ENCODE data around the gene ZNF385B.

Gene ZNF385B

DNA sequence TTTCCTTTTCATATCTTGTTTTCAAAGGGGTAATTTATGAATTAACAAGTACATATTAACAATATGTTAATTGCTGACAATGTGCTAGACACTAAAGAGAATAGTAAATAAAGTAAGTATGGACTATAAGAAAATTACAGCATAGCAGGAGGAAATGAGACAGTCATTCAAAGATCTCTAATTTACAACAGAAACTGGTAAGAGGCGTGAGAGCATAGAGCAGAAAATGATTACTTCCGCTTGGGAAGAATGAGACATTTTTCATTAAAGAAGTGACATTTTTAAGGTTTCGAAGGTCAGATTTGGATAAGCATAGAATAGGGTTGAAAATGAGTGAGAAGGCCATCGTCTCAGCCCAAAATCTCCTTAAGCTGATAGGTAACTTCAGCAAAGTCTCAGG is 412.4 kb downstream of the ZNF385B start:
- no peak overlapping the region for H3K4me2 ChIP-seq (ENCODE audit: low read length)
- H3K9ac ChIP-seq (ENCODE audit: low read length), result no peak overlapping the region
- no peaks in the 10 kb centered on the region for H3K9me3 ChIP-seq (ENCODE audit: low read length)
- H2AFZ ChIP-seq (ENCODE audit: low read length), result no peak overlapping the region
- H3K27me3 ChIP-seq (ENCODE audit: insufficient read depth, low read length), result no peaks in the 10 kb centered on the region
- no peak overlapping the region for H3K4me3 ChIP-seq (ENCODE audit: low read depth, low read length, poor library complexity, severe bottlenecking)
- H4K20me1 ChIP-seq (ENCODE audit: insufficient read depth, low read length), result no peaks in the 10 kb centered on the region
- H3K79me2 ChIP-seq (ENCODE audit: insufficient read depth, low read length), result no peaks in the 10 kb centered on the region
- H3F3A ChIP-seq (ENCODE audit: insufficient read depth, low read length), result no peaks in the 10 kb centered on the region
- H3K9me2 ChIP-seq (ENCODE audit: low read depth, low read length), result no peaks in the 10 kb centered on the region
- TF ChIP-seq CTCF (IDR thresholded peaks at IDR 0.05; ENCODE audit: low read length) (no peak), EZH2 (IDR thresholded peaks at IDR 0.05; ENCODE audit: borderline replicate concordance, low read length) (no peak)
- no peak overlapping the region for H3K27ac ChIP-seq (ENCODE audit: low read depth, low read length, poor library complexity, severe bottlenecking)
- no peaks in the 10 kb centered on the region for H3K36me3 ChIP-seq (ENCODE audit: insufficient read depth, low read length)
- no peaks in the 10 kb centered on the region for H3K4me1 ChIP-seq (ENCODE audit: insufficient read depth, low read length, severe bottlenecking)

GRCh38 chr2:179447839-179448447 is 413.5 kb downstream of the ZNF385B start:
- Histone ChIP-seq H3K4me3 (ENCODE audit: low read depth, low read length, poor library complexity, severe bottlenecking) (no peak overlapping the region), H3K27me3 (ENCODE audit: insufficient read depth, low read length) (no peaks in the 10 kb centered on the region), H3K9me2 (ENCODE audit: low read depth, low read length) (no peaks in the 10 kb centered on the region), H3F3A (ENCODE audit: insufficient read depth, low read length) (no peaks in the 10 kb centered on the region), H3K9ac (ENCODE audit: low read length) (no peak overlapping the region), H3K4me2 (ENCODE audit: low read length) (no peak overlapping the region), H4K20me1 (ENCODE audit: insufficient read depth, low read length) (no peaks in the 10 kb centered on the region), H3K27ac (ENCODE audit: low read depth, low read length, poor library complexity, severe bottlenecking) (no peak overlapping the region), H3K36me3 (ENCODE audit: insufficient read depth, low read length) (no peaks in the 10 kb centered on the region), H3K9me3 (ENCODE audit: low read length) (no peaks in the 10 kb centered on the region), H3K79me2 (ENCODE audit: insufficient read depth, low read length) (no peaks in the 10 kb centered on the region), H3K4me1 (ENCODE audit: insufficient read depth, low read length, severe bottlenecking) (no peaks in the 10 kb centered on the region), H2AFZ (ENCODE audit: low read length) (no peak overlapping the region)
- TF ChIP-seq EZH2 (IDR thresholded peaks at IDR 0.05; ENCODE audit: borderline replicate concordance, low read length), result no peak
- TF ChIP-seq CTCF (IDR thresholded peaks at IDR 0.05; ENCODE audit: low read length), result no peak

- H2AFZ ChIP-seq (ENCODE audit: low read length), result no peak overlapping the region
- no peaks in the 10 kb centered on the region for H4K20me1 ChIP-seq (ENCODE audit: insufficient read depth, low read length)
- no peak overlapping the region for H3K4me3 ChIP-seq (ENCODE audit: low read depth, low read length, poor library complexity, severe bottlenecking)
- no peak overlapping the region for H3K4me2 ChIP-seq (ENCODE audit: low read length)
- H3K27me3 ChIP-seq (ENCODE audit: insufficient read depth, low read length), result no peaks in the 10 kb centered on the region
- H3K79me2 ChIP-seq (ENCODE audit: insufficient read depth, low read length), result no peaks in the 10 kb centered on the region
- H3F3A ChIP-seq (ENCODE audit: insufficient read depth, low read length), result no peaks in the 10 kb centered on the region
- H3K27ac ChIP-seq (ENCODE audit: low read depth, low read length, poor library complexity, severe bottlenecking), result no peak overlapping the region
- H3K4me1 ChIP-seq (ENCODE audit: insufficient read depth, low read length, severe bottlenecking), result no peaks in the 10 kb centered on the region
- H3K9me3 ChIP-seq (ENCODE audit: low read length), result no peaks in the 10 kb centered on the region
- no peaks in the 10 kb centered on the region for H3K9me2 ChIP-seq (ENCODE audit: low read depth, low read length)
- no peaks in the 10 kb centered on the region for H3K36me3 ChIP-seq (ENCODE audit: insufficient read depth, low read length)
- no peak for TF ChIP-seq CTCF (IDR thresholded peaks at IDR 0.05; ENCODE audit: low read length)
- TF ChIP-seq EZH2 (IDR thresholded peaks at IDR 0.05; ENCODE audit: borderline replicate concordance, low read length), result no peak
- H3K9ac ChIP-seq (ENCODE audit: low read length), result no peak overlapping the region
Observed at GRCh38 chr2:179447421-179447820, 414.0 kb downstream of the ZNF385B start.

Measured in OCI-LY1 (cell line).